ENCODE measurements around the gene KCNJ4. TPM values are rescaled to one million over a fixed set of nuclear protein-coding genes. Genes with fewer than 3 reads are reported as not detected.

KCNJ4 gene
- total RNA-seq, 4 donors from 2014 or later = not detected

GRCh38 chr22:38494939-38495338, 39.9 kb upstream of the KCNJ4 start:
- no peak overlapping the region for H3K27ac ChIP-seq (replicated peaks in 1 of 4)
- intact Hi-C loops (cut with DNase I) = no loop called here
- no peak for DNase-seq (ENCODE audit: extremely low spot score)
- H3K9me3 ChIP-seq = no peaks in the 10 kb centered on the region
- H3K4me1 ChIP-seq = peaks cover 36 to 79% (median 59%) of the 10 kb centered on the region in 4 donors
- TF ChIP-seq POLR2A (IDR thresholded peaks at IDR 0.05; ENCODE audit: low read depth) = no peak
- TF ChIP-seq EP300 (IDR thresholded peaks at IDR 0.05) = no peak
- no peak for TF ChIP-seq CTCF (IDR thresholded peaks at IDR 0.05)
- TF ChIP-seq POLR2AphosphoS5 (IDR thresholded peaks at IDR 0.05) = no peak
- H3K4me3 ChIP-seq = no peak overlapping the region
- peaks cover 98 to 100% (median 100%) of the 10 kb centered on the region in 4 donors for H3K36me3 ChIP-seq
- no peaks in the 10 kb centered on the region for H3K27me3 ChIP-seq
- WGBS = 91% methylated on average over 12 of the region's 12 CpGs

GRCh38 chr22:38494498-38494897, 39.5 kb upstream of the KCNJ4 start:
- no peak overlapping the region for H3K27ac ChIP-seq (replicated peaks in 1 of 4)
- H3K36me3 ChIP-seq = peaks cover 98 to 100% (median 100%) of the 10 kb centered on the region in 4 donors
- 41% methylated on average over 2 of the region's 2 CpGs for WGBS
- H3K27me3 ChIP-seq = no peaks in the 10 kb centered on the region
- H3K9me3 ChIP-seq = no peaks in the 10 kb centered on the region
- TF ChIP-seq POLR2AphosphoS5 (IDR thresholded peaks at IDR 0.05) (no peak), CTCF (IDR thresholded peaks at IDR 0.05) (no peak), EP300 (IDR thresholded peaks at IDR 0.05) (no peak), POLR2A (IDR thresholded peaks at IDR 0.05; ENCODE audit: low read depth) (no peak)
- intact Hi-C loops (cut with DNase I) = no loop called here
- no peak for DNase-seq (ENCODE audit: extremely low spot score)
- peaks cover 33 to 78% (median 59%) of the 10 kb centered on the region in 4 donors for H3K4me1 ChIP-seq
- H3K4me3 ChIP-seq = no peak overlapping the region

- no peaks in the 10 kb centered on the region for H3K27me3 ChIP-seq
- H3K36me3 ChIP-seq = peaks cover 96 to 100% (median 100%) of the 10 kb centered on the region in 4 donors
- TF ChIP-seq POLR2A (IDR thresholded peaks at IDR 0.05; ENCODE audit: low read depth) (no peak), POLR2AphosphoS5 (IDR thresholded peaks at IDR 0.05) (no peak), EP300 (IDR thresholded peaks at IDR 0.05) (no peak), CTCF (IDR thresholded peaks at IDR 0.05) (no peak)
- no peak overlapping the region for H3K4me3 ChIP-seq
- WGBS = 42% methylated on average over 5 of the region's 5 CpGs
- H3K9me3 ChIP-seq = no peaks in the 10 kb centered on the region
- intact Hi-C loops (cut with DNase I) = no loop called here
- H3K4me1 ChIP-seq = peaks cover 25 to 76% (median 56%) of the 10 kb centered on the region in 4 donors
- DNase-seq (ENCODE audit: extremely low spot score) = no peak
- peak overlapping the region; percentile 66 to 73 (median 72) for H3K27ac ChIP-seq (replicated peaks in 1 of 4)
These were observed 36.8 kb upstream of the KCNJ4 start for GRCh38 chr22:38491707-38492348.

- 18% methylated on average over 1 of the region's 1 CpG for WGBS
- H3K4me3 ChIP-seq = no peak overlapping the region
- TF ChIP-seq CTCF (IDR thresholded peaks at IDR 0.05) (no peak), POLR2AphosphoS5 (IDR thresholded peaks at IDR 0.05) (peak; percentile 64 to 72), EP300 (IDR thresholded peaks at IDR 0.05) (no peak)
- no peaks in the 10 kb centered on the region for H3K27me3 ChIP-seq
- H3K4me1 ChIP-seq = peaks cover 20 to 71% (median 58%) of the 10 kb centered on the region in 4 donors
- H3K36me3 ChIP-seq = peaks cover 96 to 100% (median 100%) of the 10 kb centered on the region in 4 donors
- peak overlapping the region; percentile 66 to 73 (median 72) for H3K27ac ChIP-seq (replicated peaks in 1 of 4)
- H3K9me3 ChIP-seq = no peaks in the 10 kb centered on the region
- intact Hi-C loops (cut with DNase I) = no loop called here
- no peak for DNase-seq (ENCODE audit: extremely low spot score)
These were observed 35.9 kb upstream of the KCNJ4 start for GRCh38 chr22:38490915-38491314.

Data from esophagus muscularis mucosa (tissue), 4 donors.